Adipocyte (in vitro differentiated cells): ENCODE results near the gene XRCC5.
"Not testable (repeated sequence)": the region's sequence is repeated elsewhere in the genome, so short reads cannot be mapped to it uniquely, and the experiment has no call there.

Source experiments
- DNase-seq: peaks from one replicate; pipeline ENCODE4 v3.0.0-alpha.2; 2015; ENCODE audit warnings: low read depth
- H3K27me3 ChIP-seq: replicated peaks from 2 replicates; pipeline ENCODE4 v1.7.0; 2013; ENCODE audit warnings: mild to moderate bottlenecking, low read length, moderate library complexity; ENCODE audit not compliant: control insufficient read depth, insufficient read depth
- H3K36me3 ChIP-seq: 2 replicates; pipeline ENCODE4 v1.7.0; 2013; ENCODE audit warnings: low read length, mild to moderate bottlenecking, moderate library complexity; ENCODE audit not compliant: control insufficient read depth, insufficient read depth, severe bottlenecking
- H3K4me1 ChIP-seq: 2 replicates; pipeline ENCODE4 v1.7.0; 2013; ENCODE audit warnings: mild to moderate bottlenecking, low read length, moderate library complexity; ENCODE audit not compliant: control insufficient read depth, insufficient read depth
- H3K4me3 ChIP-seq: 2 replicates; pipeline ENCODE4 v1.7.0; 2013; ENCODE audit warnings: mild to moderate bottlenecking, low read length, moderate library complexity
- H3K9ac ChIP-seq: 2 replicates; pipeline ENCODE4 v1.7.0; 2013; ENCODE audit warnings: mild to moderate bottlenecking, low read length, moderate library complexity
- H3K9me3 ChIP-seq: 2 replicates; pipeline ENCODE4 v1.7.0; 2013; ENCODE audit warnings: mild to moderate bottlenecking, low read length, moderate library complexity; ENCODE audit not compliant: control insufficient read depth

Gene XRCC5

DNA sequence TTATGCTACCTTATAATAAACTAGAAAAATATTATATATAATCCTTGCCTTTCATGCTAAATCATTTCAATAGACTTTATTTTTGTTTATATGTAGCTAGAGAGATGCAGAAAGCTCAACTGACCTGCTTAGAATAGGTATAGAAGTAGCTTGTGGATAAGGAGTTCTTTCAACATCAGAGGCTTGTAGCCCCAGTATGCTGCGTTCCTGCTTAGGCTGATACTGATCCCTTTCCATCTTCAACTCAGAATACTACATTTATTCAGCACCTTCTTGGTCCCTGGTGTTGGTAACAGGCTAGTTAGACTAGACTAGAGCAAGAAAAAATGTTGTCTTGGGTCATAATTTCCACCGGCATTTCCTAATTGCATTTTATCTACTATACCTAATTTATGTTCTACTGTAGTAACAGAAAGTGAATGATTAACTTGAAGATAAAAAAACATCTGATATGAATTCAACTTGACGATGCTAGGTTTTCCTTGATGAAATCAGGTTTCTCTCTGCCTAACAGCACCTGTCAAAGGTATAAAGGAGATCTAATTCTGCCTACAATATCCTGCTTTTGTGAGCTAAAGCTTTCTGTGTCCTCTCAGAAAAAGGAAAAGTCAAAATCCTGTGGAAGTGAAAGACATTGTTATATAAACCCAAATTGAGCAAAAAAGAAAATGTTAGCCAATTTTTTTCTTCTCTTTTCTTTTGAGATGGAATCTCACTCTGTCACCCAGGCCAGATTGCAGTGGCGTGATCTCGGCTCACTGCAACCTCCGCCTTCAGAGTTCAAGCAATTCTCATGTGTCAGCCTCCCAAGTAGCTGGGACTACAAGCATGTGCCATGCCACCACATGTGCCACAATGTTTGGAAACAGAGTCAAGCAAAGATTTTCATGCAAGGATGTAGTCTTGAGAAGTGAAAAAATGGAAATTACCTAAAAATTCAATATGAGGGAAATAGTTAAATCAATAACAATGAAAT, 33.4 kb upstream of the XRCC5 start:
- peaks cover 26% of the 10 kb centered on the region for H3K4me1 ChIP-seq
- H3K36me3 ChIP-seq = peaks cover 22% of the 10 kb centered on the region
- peak overlapping the region; percentile 16 for H3K9ac ChIP-seq
- no peak for DNase-seq
- no peaks in the 10 kb centered on the region for H3K27me3 ChIP-seq
- H3K9me3 ChIP-seq = no peaks in the 10 kb centered on the region
- H3K4me3 ChIP-seq = no peak overlapping the region

DNA sequence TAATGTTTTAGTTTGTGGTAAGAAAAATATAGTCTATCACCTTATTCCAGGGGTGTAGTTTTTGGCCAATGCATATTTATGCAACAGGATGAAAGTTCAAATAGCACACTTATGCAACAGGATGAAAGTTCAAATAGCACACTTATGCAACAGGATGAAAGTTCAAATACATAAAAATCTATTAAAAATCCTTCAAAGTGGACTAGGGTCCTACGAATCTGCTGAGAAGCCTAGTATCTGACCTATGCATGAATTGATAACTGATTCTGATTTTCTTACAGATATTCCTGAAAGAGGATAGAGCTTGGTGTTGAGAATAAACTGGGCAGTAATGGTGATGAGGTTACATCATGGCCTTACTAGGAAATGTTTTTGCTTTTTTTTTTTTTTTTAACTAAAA, 30.4 kb upstream of the XRCC5 start:
- Histone ChIP-seq H3K27me3 (no peaks in the 10 kb centered on the region), H3K9me3 (no peaks in the 10 kb centered on the region), H3K9ac (peak overlapping the region; percentile 45), H3K36me3 (peaks cover 12% of the 10 kb centered on the region), H3K4me1 (peaks cover 18% of the 10 kb centered on the region), H3K4me3 (peak overlapping the region; percentile 56)
- no peak for DNase-seq

DNA sequence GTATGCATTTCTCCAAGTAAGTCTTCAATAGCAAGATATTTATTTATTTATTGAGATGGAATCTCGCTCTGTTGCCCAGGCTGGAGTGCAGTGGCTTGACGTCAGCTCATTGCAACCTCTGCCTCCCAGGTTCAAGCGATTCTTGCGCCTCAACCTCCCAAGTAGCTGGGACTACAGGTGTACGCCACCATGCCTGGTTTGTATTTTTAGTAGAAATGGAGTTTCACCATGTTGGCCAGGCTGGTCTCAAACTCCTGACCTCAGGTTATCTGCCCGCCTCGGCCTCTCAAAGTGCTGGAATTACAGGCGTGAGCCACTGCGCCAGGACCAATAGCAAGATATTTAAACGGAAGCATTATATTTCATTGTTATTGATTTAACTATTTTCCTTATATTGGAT, 29.1 kb upstream of the XRCC5 start:
- H3K36me3 ChIP-seq, H3K27me3 ChIP-seq, DNase-seq, H3K9me3 ChIP-seq: not testable (repeated sequence)
- H3K4me1 ChIP-seq = peaks cover 18% of the 10 kb centered on the region
- H3K9ac ChIP-seq = peak overlapping the region; percentile 95
- H3K4me3 ChIP-seq = peak overlapping the region; percentile 93

DNA sequence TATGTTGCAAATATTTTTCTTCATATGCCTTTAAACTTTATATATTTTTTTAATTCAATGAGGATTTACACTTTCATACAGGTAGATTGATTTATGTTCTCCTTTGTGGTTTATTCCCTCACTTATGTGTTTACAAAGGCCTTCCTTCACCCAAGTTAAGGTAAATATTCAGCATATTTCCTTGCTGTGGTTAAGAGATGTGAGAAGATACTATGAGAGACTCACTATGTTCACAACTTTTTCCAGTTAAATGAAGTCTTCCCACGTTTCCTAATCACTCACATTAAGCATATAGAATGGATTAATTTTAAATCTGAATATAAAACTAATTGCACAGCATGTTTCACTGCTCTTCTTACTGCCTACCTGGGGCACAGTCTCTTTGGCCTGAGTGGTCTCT, 28.1 kb upstream of the XRCC5 start:
- Histone ChIP-seq H3K4me3 (peak overlapping the region; percentile 93), H3K27me3 (no peaks in the 10 kb centered on the region), H3K9me3 (no peaks in the 10 kb centered on the region), H3K4me1 (peaks cover 18% of the 10 kb centered on the region), H3K36me3 (no peaks in the 10 kb centered on the region), H3K9ac (peak overlapping the region; percentile 95)
- DNase-seq = no peak

DNA sequence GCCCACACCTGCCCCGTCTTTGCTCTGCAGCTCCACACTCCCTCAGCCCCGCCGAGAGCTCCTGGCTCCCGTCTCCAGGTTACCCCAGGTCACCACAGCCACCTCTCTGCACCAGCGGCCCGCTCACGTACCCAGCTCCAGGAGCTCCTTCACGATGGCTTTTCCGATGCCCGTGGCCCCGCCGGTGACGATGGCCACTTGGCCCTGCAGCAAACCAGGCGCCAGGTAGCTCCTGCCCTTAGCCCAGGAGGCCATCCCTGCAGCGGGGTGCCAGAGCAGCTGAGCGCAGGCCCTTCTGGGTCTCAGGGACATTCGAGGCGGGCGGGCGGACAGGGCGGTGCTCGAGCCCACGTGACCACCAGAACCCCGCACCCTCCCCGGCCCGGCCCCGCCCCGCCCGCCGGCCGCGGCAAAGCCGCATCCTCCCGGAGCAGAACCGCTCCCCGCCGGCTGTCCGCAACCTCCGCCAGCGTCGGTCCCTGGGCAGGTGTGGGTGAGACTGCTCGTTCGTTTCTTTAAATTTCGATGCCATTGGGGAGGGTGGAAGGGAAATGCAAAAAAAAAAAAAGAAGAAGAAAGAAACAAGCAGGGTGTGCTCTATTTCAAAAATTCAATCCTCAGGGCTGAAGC, 27.5 kb upstream of the XRCC5 start, which contains the start of the genes PECR and TMEM169:
PECR (minus strand) TSS at position 323 of the 630 bp plus-strand sequence; CDS start at position 255, 68 bp downstream.
TMEM169 (plus strand) TSS at position 433 of the 630 bp plus-strand sequence. CDS start 14,045 bp downstream, outside the sequence.
- H3K9me3 ChIP-seq = no peaks in the 10 kb centered on the region
- peak within 1 kb of the TSS; percentile 93 for H3K4me3 ChIP-seq
- H3K27me3 ChIP-seq = no peaks in the 10 kb centered on the region
- peaks cover 18% of the 10 kb centered on the region for H3K4me1 ChIP-seq
- peak within 1 kb of the TSS; percentile 95 for H3K9ac ChIP-seq
- DNase-seq = peak; percentile 85
- H3K36me3 ChIP-seq = no peaks in the 10 kb centered on the region

DNA sequence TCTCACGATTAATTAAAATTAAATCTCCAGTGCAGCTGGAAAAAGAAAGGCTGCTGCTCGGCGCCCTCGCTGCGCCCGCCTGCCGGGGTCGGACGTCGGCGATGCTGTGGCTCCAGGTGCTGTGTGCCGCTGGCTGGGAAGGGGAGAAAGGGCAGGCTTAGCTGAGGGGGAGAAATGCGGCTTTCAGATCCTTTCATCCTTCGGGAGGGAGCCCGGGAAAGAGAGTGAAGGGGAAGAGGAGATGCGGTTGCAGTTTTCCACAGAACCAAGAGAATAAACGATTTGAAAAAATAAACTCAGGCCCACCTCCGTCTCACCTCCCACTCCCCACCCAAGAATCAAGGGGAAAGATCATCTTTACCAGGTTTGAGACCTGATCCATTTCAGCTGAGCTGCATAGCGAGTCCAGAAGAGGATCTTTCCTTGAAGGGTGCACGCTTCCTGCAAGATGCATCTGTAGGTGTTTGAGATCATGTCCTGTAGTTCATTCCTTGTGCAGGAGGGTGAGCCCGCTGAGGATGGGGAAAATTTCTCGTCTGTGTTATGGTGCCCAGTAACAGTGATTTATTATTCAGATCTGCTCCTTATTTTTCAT, 26.9 kb upstream of the XRCC5 start:
- H3K9ac ChIP-seq = peak overlapping the region; percentile 67
- H3K4me1 ChIP-seq = peaks cover 18% of the 10 kb centered on the region
- no peaks in the 10 kb centered on the region for H3K36me3 ChIP-seq
- no peaks in the 10 kb centered on the region for H3K9me3 ChIP-seq
- peak overlapping the region; percentile 93 for H3K4me3 ChIP-seq
- H3K27me3 ChIP-seq = no peaks in the 10 kb centered on the region
- DNase-seq = peak; percentile 27

DNA sequence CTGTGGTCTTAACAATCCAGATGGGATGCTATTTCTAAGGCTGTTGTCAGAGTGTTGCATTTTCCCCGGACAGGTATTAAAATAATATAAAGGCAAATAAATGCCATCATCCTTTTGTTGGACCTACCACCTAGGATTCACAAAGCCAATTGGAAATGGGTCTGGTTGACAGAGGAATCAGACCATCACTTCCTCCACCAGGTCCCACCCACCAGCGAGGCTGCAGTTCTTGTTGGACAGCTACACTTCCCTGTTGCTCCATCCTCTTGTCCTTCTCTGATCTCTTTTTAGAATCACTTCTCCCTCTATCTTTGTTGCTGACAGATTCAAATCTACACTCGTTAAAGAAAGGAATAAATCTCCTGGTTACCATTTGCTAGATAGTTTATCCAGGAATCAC, 26.3 kb upstream of the XRCC5 start:
- Histone ChIP-seq H3K36me3 (no peaks in the 10 kb centered on the region), H3K9ac (no peak overlapping the region), H3K9me3 (no peaks in the 10 kb centered on the region), H3K4me3 (no peak overlapping the region), H3K4me1 (peaks cover 17% of the 10 kb centered on the region), H3K27me3 (no peaks in the 10 kb centered on the region)
- DNase-seq = no peak

DNA sequence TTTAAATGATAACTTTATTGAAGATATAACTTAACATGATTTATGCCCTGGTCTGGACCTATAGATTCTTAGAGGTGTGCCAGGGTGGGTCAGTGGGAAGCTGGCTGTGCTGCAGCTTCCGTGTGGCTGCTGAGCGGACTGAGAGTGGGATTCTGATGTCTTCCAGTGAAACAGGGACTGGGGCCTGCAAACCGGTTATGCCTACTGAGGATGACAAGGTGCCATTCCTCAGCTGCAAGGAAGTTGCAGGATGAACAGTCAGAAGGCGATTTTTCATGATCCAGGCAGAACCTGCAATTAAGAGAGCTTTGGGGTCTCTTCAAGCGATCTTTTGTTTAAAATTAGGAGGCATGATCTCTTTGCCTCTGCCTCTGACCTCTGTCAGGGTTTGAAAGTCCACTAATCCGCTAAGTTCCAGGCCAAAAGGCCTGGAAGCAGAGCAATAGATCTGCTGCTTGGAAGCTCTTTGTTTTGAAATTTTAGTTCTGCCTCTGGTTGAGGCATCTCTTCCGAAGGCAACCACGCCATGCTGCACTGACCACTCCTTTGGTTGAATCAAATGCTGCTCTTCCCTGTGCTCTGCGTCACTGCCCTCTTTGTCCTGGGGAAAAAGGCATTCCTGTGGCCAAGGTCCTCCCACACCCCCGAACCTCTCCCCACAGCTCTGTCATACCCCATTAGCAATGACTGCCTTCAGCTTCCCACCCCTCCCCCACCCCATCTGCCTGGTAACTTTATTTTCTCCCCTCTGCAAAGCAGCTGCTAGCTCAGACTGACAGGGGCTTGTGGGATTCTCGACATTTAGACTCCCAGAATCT, 25.5 kb upstream of the XRCC5 start:
- Histone ChIP-seq H3K36me3 (no peaks in the 10 kb centered on the region), H3K4me3 (no peak overlapping the region), H3K9ac (no peak overlapping the region), H3K9me3 (no peaks in the 10 kb centered on the region), H3K4me1 (peaks cover 9% of the 10 kb centered on the region), H3K27me3 (no peaks in the 10 kb centered on the region)
- no peak for DNase-seq

DNA sequence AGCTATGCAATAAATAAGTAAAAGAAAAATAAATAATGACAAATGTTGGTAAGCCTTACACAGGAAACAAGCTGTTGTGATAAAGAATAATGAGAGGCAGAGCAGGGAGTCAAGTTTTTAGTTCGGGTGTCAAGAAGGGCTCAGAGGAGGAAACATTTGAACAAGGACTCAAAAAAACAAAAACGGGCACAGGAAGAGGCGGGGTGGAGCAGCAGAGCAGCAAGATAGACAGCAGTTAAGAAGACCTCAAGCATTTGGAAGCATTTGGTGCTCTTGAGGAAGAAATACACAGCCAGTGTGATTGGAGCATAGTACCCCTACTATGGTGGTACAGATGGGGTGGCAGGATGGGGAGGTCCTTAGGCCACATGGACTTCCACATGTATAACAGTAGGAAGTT, 24.6 kb upstream of the XRCC5 start:
- Histone ChIP-seq H3K36me3 (no peaks in the 10 kb centered on the region), H3K4me3 (no peak overlapping the region), H3K9me3 (no peaks in the 10 kb centered on the region), H3K27me3 (no peaks in the 10 kb centered on the region), H3K4me1 (peaks cover 6% of the 10 kb centered on the region), H3K9ac (no peak overlapping the region)
- no peak for DNase-seq

DNA sequence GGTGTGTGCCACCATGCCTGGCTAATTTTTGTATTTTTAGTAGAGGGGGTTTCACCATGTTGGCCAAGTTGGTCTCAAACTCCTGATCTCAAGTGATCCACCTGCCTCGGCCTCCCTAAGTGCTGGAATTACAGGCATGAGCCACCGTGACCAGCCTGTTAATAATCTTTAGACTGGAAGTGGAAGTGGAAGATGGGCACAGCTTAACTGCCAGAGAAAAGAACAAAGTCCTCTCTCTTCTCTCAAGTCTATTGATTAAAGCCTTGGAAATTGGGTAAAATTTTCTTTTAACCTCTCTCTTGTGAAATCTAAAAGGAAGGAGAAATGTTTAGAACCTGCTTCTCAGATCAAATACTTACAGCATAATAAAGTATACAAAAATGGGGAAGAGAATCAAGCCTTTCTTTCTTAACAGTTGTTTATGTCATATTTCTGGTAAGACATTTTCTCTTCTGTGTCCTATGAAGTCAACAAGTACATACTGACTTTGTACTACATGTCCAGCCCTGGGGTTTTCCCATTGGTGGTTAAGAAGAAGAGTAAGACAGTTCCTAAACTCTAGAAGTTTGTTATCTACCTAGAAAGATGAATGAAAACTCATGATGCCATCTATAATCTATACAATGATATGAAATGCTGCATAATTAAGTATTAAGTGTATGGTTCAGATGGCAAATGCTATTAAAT, 22.8 kb upstream of the XRCC5 start:
- no peak overlapping the region for H3K9ac ChIP-seq
- H3K9me3 ChIP-seq = no peaks in the 10 kb centered on the region
- H3K4me3 ChIP-seq = no peak overlapping the region
- H3K27me3 ChIP-seq = no peaks in the 10 kb centered on the region
- DNase-seq = no peak
- H3K4me1 ChIP-seq = peaks cover 2% of the 10 kb centered on the region
- no peaks in the 10 kb centered on the region for H3K36me3 ChIP-seq
